Retina (tissue), 1 donor: ENCODE data around the gene LGALS14.
"Not testable (repeated sequence)": the region's sequence is repeated elsewhere in the genome, so short reads cannot be mapped to it uniquely, and the experiment has no call there.

ENCODE experiments used
- DNase-seq: peaks from one replicate; pipeline ENCODE4 v3.0.0-alpha.2; 2016

The LGALS14 gene

GRCh38 chr19:39704181-39705044 lies at the start of gene LGALS14:
LGALS14 (plus strand) TSS chr19:39704481; CDS start chr19:39704529, 48 bp downstream.
- DNase-seq: no peak

GRCh38 chr19:39655613-39656012 lies 48.7 kb upstream of the LGALS14 start, which contains the start of gene LGALS16:
LGALS16 (plus strand) TSS chr19:39655913; CDS start chr19:39655962, 49 bp downstream.
- no peak for DNase-seq

GRCh38 chr19:39659791-39660190 lies 44.5 kb upstream of the LGALS14 start:
- no peak for DNase-seq

- no peak for DNase-seq
Measured at GRCh38 chr19:39660661-39661060, 43.6 kb upstream of the LGALS14 start.

GRCh38 chr19:39661565-39661964 lies 42.7 kb upstream of the LGALS14 start:
- no peak for DNase-seq

GRCh38 chr19:39669860-39670259 lies 34.4 kb upstream of the LGALS14 start:
- not testable (repeated sequence) for DNase-seq

GRCh38 chr19:39670998-39671397 lies 33.3 kb upstream of the LGALS14 start:
- no peak for DNase-seq

- DNase-seq: peak; percentile 50
Measured at GRCh38 chr19:39671739-39672363, 32.4 kb upstream of the LGALS14 start.

GRCh38 chr19:39672473-39672872 lies 31.8 kb upstream of the LGALS14 start:
- no peak for DNase-seq

- DNase-seq: not testable (repeated sequence)
Measured at GRCh38 chr19:39673862-39674261, 30.4 kb upstream of the LGALS14 start.

- DNase-seq: no peak
Measured at GRCh38 chr19:39676004-39676403, 28.3 kb upstream of the LGALS14 start.

- no peak for DNase-seq
Measured at GRCh38 chr19:39677961-39678889, 26.1 kb upstream of the LGALS14 start.

GRCh38 chr19:39679056-39679790 lies 25.1 kb upstream of the LGALS14 start:
- DNase-seq: no peak

- DNase-seq: no peak
Measured at GRCh38 chr19:39679791-39680168, 24.5 kb upstream of the LGALS14 start.

- no peak for DNase-seq
Measured at GRCh38 chr19:39680593-39680992, 23.7 kb upstream of the LGALS14 start.

GRCh38 chr19:39681416-39681815 lies 22.9 kb upstream of the LGALS14 start:
- no peak for DNase-seq

- no peak for DNase-seq
Measured at GRCh38 chr19:39684267-39684666, 20.0 kb upstream of the LGALS14 start.

- DNase-seq: no peak
Measured at GRCh38 chr19:39686739-39687138, 17.5 kb upstream of the LGALS14 start.

- not testable (repeated sequence) for DNase-seq
Measured at GRCh38 chr19:39688637-39689036, 15.6 kb upstream of the LGALS14 start.

GRCh38 chr19:39692166-39692565 lies 12.1 kb upstream of the LGALS14 start:
- DNase-seq: no peak

GRCh38 chr19:39692822-39693221 lies 11.5 kb upstream of the LGALS14 start:
- no peak for DNase-seq

GRCh38 chr19:39695759-39696158 lies 8.5 kb upstream of the LGALS14 start:
- DNase-seq: no peak
